HCT116 (cell line): ENCODE measurements around the gene KCNK1. TPM values are rescaled to one million over a fixed set of nuclear protein-coding genes. Genes with fewer than 3 reads are reported as not detected.

ENCODE experiments used
- ATAC-seq: fragments of 200-7000 bp; cut with Tn5 transposase; 2 replicates; pipeline ENCODE4 v1.9.1; 2020; ENCODE audit warnings: mild to moderate bottlenecking, moderate library complexity
- BruUV-seq: library from RNA; stranded (reverse); fragments of 400-500 nt; replicated peaks from 2 replicates; lab custom pipeline; 2021; lab: Mats Ljungman, UMichigan
- CTCF ChIA-PET: fragments of 300-600 bp; sonication (Branson Sonifier 250); formaldehyde crosslinking; loops from one replicate; lab custom pipeline; 2021; ENCODE audit warnings: antibody characterized with exemption; lab: Charles Lee
- POLR2A ChIA-PET: fragments of 300-600, 350-600 bp; sonication (Branson Sonifier 250); formaldehyde crosslinking; loops from one replicate; lab custom pipeline; 2021; ENCODE audit warnings: antibody characterized with exemption; lab: Charles Lee
- RAD21 ChIA-PET, 2 experiments: fragments of 300-600 bp; sonication (Branson Sonifier 250); formaldehyde crosslinking; loops; one replicate each; lab custom pipeline; 2023; ENCODE audit warnings: low total read pairs in 2 of 2; ENCODE audit not compliant: uncharacterized antibody in 2 of 2, unreplicated experiment in 2 of 2, low non-redundant PET in 1 of 2; lab: Charles Lee
- DNase-seq: peaks from one replicate; pipeline ENCODE4 v3.0.0-alpha.2; 2010; ENCODE audit warnings: low read depth, low spot score
- H2AFZ ChIP-seq: fragments of 200-600 bp; shearing (Covaris generic), sonication (generic); 2 replicates; pipeline ENCODE4 v1.6.1; 2017; ENCODE audit warnings: low read depth, mixed run types, mixed read lengths, antibody characterized with exemption, low read length; ENCODE audit not compliant: poor library complexity, severe bottlenecking
- H3K27ac ChIP-seq: 2 replicates; pipeline ENCODE4 v1.5.1; 2012; ENCODE audit warnings: low read depth, low read length
- H3K27me3 ChIP-seq: fragments of 200-600 bp; sonication (generic); 2 replicates; pipeline ENCODE4 v1.6.1; 2016; ENCODE audit warnings: mixed run types, low read length, mixed read lengths; ENCODE audit not compliant: insufficient read depth
- H3K36me3 ChIP-seq, 2 experiments: fragments of 200-500 bp in 1 of 2; fragments of 200-600 bp in 1 of 2; sonication (Bioruptor generic) in 1 of 2; sonication (generic) in 1 of 2; 2 replicates each; pipeline versions ENCODE4 v1.5.1 to v1.6.1; 2014 to 2016; ENCODE audit warnings: low read length in 2 of 2, inconsistent platforms in 1 of 2, mixed read lengths in 1 of 2, mixed run types in 1 of 2; ENCODE audit not compliant: insufficient read depth in 2 of 2, control insufficient read depth in 1 of 2
- H3K4me1 ChIP-seq, 2 experiments: fragments of 200-600 bp in 1 of 2; sonication (generic) in 1 of 2; 2 replicates each; pipeline versions ENCODE4 v1.5.1 to v1.6.1; 2012 to 2017; ENCODE audit warnings: low read length in 2 of 2, inconsistent platforms in 1 of 2, mild to moderate bottlenecking in 1 of 2, mixed read lengths in 1 of 2, mixed run types in 1 of 2, moderate library complexity in 1 of 2; ENCODE audit not compliant: insufficient read depth in 2 of 2, control insufficient read depth in 1 of 2
- H3K4me2 ChIP-seq: fragments of 200-600 bp; sonication (generic); 2 replicates; pipeline ENCODE4 v1.6.1; 2017; ENCODE audit warnings: mixed run types, low read length, mixed read lengths
- H3K4me3 ChIP-seq, 2 experiments: fragments of 200-600 bp in 1 of 2; sonication (generic) in 1 of 2; replicated peaks in 1 of 2; 2 replicates each; pipeline ENCODE4 v1.5.1; 2011 to 2016; ENCODE audit warnings: low read length in 2 of 2, control low read depth in 1 of 2, low read depth in 1 of 2, mild to moderate bottlenecking in 1 of 2, mixed read lengths in 1 of 2, mixed run types in 1 of 2
- H3K79me2 ChIP-seq: fragments of 200-600 bp; sonication (generic); 2 replicates; pipeline ENCODE4 v1.6.1; 2017; ENCODE audit warnings: mild to moderate bottlenecking, mixed run types, low read length, moderate library complexity, mixed read lengths; ENCODE audit not compliant: insufficient read depth
- H3K9ac ChIP-seq: fragments of 200-600 bp; sonication (generic); 2 replicates; pipeline ENCODE4 v1.6.1; 2016; ENCODE audit warnings: low read length, mixed read lengths
- H3K9me2 ChIP-seq: fragments of 200-600 bp; sonication (generic), shearing (Covaris generic); 2 replicates; pipeline ENCODE4 v1.6.1; 2017; ENCODE audit warnings: mixed run types, mild to moderate bottlenecking, moderate library complexity; ENCODE audit not compliant: insufficient read depth
- H3K9me3 ChIP-seq, 2 experiments: fragments of 200-500 bp in 1 of 2; fragments of 200-600 bp in 1 of 2; sonication (Bioruptor generic) in 1 of 2; sonication (generic) in 1 of 2; 2 replicates each; pipeline ENCODE4 v1.6.1; 2014 to 2017; ENCODE audit warnings: low read length in 2 of 2, mixed read lengths in 2 of 2, inconsistent platforms in 1 of 2, low read depth in 1 of 2, mild to moderate bottlenecking in 1 of 2, mixed run types in 1 of 2, moderate library complexity in 1 of 2; ENCODE audit not compliant: control insufficient read depth in 1 of 2, insufficient read depth in 1 of 2
- H4K20me1 ChIP-seq: fragments of 200-600 bp; sonication (generic), shearing (Covaris generic); 2 replicates; pipeline ENCODE4 v1.6.1; 2017; ENCODE audit warnings: mixed run types, mild to moderate bottlenecking, moderate library complexity; ENCODE audit not compliant: insufficient read depth
- ELF1 ChIP-seq: IDR thresholded peaks from 2 replicates; pipeline ENCODE4 v1.6.1; 2012; ENCODE audit warnings: low read depth, borderline replicate concordance
- EZH2 ChIP-seq: fragments of 200-600 bp; sonication (generic); IDR thresholded peaks from 2 replicates; pipeline ENCODE4 v1.6.1; 2017; ENCODE audit warnings: antibody characterized with exemption, mixed run types
- FOSL1 ChIP-seq: IDR thresholded peaks from 2 replicates; pipeline ENCODE4 v1.6.1; 2012; ENCODE audit warnings: low read depth
- JUND ChIP-seq: IDR thresholded peaks from 2 replicates; pipeline ENCODE4 v1.6.1; 2012
- POLR2AphosphoS5 ChIP-seq: IDR thresholded peaks from 2 replicates; pipeline ENCODE4 v1.6.1; 2011; ENCODE audit warnings: mild to moderate bottlenecking, low read depth, low read length, moderate library complexity
- RAD21 ChIP-seq: IDR thresholded peaks from 2 replicates; pipeline ENCODE4 v1.6.1; 2012; ENCODE audit warnings: low read depth, mild to moderate bottlenecking
- SIN3A ChIP-seq: IDR thresholded peaks from 2 replicates; pipeline ENCODE4 v1.6.1; 2012; ENCODE audit warnings: low read depth
- SRF ChIP-seq: IDR thresholded peaks from 2 replicates; pipeline ENCODE4 v1.6.1; 2012; ENCODE audit warnings: low read depth
- YY1 ChIP-seq: IDR thresholded peaks from 2 replicates; pipeline ENCODE4 v1.6.1; 2011; ENCODE audit warnings: low read length, low read depth, moderate library complexity, mild to moderate bottlenecking; ENCODE audit not compliant: insufficient replicate concordance; ENCODE audit errors: extremely low read depth
- ZFX ChIP-seq: fragments of 450-650 bp; IDR thresholded peaks from 2 replicates; pipeline ENCODE4 v1.6.1; 2017
- ZNF274 ChIP-seq: fragments of 200-500 bp; sonication (Bioruptor generic); IDR thresholded peaks from 2 replicates; pipeline ENCODE4 v1.6.1; 2014; ENCODE audit warnings: mild to moderate bottlenecking, low read depth, low read length, inconsistent platforms
- intact Hi-C: fragments of 100-400 bp; cut with micrococcal nuclease; formaldehyde crosslinking; loops from 2 replicates; pipeline ENCODE4 v1.10.0; 2022
- total RNA-seq: library from RNA; stranded (reverse); gene quantifications from one replicate; pipeline ENCODE4 v1.2.1, GENCODE V29; 2021; ENCODE audit not compliant: unreplicated experiment
- TF ChIP-seq, protein P1 (sequence below): IDR thresholded peaks from 2 replicates; pipeline ENCODE4 v1.6.1; 2012
- TF ChIP-seq, protein P2 (sequence below): IDR thresholded peaks from 2 replicates; pipeline ENCODE4 v1.6.1; 2012; ENCODE audit warnings: low read depth

KCNK1 gene
- total RNA-seq, 1 experiment from 2014 or later = 28.4 TPM

DNA sequence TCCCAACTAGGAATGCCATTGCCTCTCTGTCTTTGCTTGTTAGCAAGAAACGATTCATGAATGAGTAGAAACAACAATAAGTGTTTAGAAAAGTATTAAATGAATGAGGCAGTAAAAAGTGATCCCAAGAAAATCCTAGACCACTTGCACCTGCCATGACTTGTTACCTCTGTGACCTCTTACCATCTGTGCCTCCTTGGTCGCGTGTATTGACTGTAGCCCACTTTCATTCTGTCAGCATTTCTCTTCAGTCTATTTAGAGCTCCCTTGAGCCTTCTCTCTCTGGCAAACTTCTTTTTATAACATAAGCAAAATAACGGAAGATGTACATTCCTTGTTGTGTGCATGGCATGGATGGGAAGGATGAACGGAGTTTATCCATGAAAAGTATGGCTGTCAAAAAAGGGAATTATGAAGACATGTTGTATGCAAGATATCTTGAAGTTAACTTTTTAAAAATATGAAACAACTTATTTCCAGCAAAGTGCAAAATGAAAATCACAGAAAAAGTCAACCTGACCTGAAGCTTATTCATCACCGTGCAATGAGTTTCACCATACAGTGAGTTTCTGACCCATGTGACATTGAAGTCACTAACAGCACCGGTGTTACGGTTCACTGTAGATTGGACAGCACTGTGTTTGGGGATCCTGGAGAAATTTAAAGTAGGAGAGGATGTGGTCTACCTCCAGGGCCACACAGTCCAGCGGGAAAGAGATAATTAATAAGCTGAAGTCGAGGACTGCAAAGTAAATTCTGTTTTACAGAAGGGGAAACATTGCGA is 47.7 kb downstream of the KCNK1 start:
- Histone ChIP-seq H3K36me3 (no peaks in the 10 kb centered on the region), H3K27ac (no peak overlapping the region), H2AFZ (no peak overlapping the region), H4K20me1 (no peaks in the 10 kb centered on the region), H3K9ac (no peak overlapping the region), H3K4me2 (no peak overlapping the region), H3K9me3 (no peaks in the 10 kb centered on the region), H3K27me3 (no peaks in the 10 kb centered on the region), H3K4me1 (peaks cover 5 to 14% of the 10 kb centered on the region in 2 experiments), H3K9me2 (no peaks in the 10 kb centered on the region), H3K4me3 (no peak overlapping the region), H3K79me2 (peaks cover 25% of the 10 kb centered on the region)
- DNase-seq (no peak), ATAC-seq (no peak)
- CTCF ChIA-PET = no interaction called here
- intact Hi-C loops = no loop called here
- TF ChIP-seq POLR2AphosphoS5 = no peak
- TF ChIP-seq, protein P1, sequence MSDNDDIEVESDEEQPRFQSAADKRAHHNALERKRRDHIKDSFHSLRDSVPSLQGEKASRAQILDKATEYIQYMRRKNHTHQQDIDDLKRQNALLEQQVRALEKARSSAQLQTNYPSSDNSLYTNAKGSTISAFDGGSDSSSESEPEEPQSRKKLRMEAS = no peak
- no peak for TF ChIP-seq EZH2
- TF ChIP-seq SIN3A = no peak
- TF ChIP-seq YY1 = no peak
- no peak for TF ChIP-seq ZNF274
- no peak for TF ChIP-seq ZFX
- no peak for TF ChIP-seq JUND
- TF ChIP-seq, protein P2, sequence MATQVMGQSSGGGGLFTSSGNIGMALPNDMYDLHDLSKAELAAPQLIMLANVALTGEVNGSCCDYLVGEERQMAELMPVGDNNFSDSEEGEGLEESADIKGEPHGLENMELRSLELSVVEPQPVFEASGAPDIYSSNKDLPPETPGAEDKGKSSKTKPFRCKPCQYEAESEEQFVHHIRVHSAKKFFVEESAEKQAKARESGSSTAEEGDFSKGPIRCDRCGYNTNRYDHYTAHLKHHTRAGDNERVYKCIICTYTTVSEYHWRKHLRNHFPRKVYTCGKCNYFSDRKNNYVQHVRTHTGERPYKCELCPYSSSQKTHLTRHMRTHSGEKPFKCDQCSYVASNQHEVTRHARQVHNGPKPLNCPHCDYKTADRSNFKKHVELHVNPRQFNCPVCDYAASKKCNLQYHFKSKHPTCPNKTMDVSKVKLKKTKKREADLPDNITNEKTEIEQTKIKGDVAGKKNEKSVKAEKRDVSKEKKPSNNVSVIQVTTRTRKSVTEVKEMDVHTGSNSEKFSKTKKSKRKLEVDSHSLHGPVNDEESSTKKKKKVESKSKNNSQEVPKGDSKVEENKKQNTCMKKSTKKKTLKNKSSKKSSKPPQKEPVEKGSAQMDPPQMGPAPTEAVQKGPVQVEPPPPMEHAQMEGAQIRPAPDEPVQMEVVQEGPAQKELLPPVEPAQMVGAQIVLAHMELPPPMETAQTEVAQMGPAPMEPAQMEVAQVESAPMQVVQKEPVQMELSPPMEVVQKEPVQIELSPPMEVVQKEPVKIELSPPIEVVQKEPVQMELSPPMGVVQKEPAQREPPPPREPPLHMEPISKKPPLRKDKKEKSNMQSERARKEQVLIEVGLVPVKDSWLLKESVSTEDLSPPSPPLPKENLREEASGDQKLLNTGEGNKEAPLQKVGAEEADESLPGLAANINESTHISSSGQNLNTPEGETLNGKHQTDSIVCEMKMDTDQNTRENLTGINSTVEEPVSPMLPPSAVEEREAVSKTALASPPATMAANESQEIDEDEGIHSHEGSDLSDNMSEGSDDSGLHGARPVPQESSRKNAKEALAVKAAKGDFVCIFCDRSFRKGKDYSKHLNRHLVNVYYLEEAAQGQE = no peak
- TF ChIP-seq SRF = no peak
- no peak for TF ChIP-seq FOSL1
- TF ChIP-seq ELF1 = no peak
- no peak for TF ChIP-seq RAD21
- BruUV-seq = no TSS peak
- POLR2A ChIA-PET = no interaction called here
- RAD21 ChIA-PET = no interaction called here
